ENCODE measurements around the gene TBC1D22A.

The TBC1D22A gene

DNA sequence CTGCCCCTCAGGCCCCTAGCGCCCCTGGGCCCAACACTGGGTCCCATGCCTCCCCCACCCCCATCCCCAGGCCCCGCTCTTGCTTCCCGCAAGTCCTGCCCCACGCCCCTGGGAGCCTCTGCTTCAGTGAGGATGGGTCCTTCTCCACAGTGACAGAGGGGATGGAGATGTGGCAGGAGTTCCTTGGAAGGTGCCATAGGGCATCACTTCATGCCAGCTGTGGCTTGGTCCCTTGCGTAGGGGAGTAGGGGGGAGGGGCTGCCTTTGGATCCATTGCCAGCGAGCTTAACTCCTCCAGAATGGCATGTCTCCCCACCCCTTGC lies 9.5 kb upstream of the TBC1D22A start:
- DNase-seq (ENCODE audit: low spot score) (no peak), FAIRE-seq (no peak)

DNA sequence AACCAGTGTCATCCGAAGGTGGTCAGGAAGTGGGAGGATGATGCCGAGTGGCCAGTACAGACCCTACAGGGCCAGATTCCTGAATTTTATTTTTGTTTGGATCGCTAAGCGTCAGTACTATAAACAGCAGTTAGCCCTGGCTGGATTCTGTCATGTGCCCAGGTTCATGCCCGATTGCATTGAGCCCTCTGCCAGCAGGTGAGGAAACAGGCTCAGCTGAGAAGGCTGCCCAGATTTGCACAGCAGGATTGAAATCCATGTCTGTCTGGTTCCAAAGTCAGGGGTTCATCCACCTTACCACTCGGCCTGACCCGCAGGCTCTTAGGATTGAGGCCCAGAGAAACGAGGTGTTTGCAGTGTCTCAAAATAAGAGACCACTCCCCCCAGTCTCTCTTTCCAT lies 9.1 kb upstream of the TBC1D22A start:
- no peak for FAIRE-seq
- DNase-seq (ENCODE audit: low spot score): no peak

DNA sequence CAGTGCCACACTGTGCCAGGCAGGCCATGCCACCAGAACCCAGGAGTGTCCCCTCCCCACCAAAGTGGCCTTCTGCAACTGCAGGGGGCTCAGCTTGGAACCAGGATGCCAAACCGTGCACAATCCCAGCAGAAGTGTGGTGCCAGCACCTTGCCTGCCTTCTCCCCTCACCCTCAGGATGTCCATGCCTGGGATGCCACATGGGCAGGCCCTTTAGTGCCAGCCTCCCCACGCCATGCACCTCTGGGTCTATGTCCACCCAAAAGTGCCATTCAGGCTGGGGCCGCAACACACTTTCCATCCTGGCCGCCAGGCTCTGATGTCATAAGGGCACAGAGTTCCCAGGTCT lies 8.7 kb upstream of the TBC1D22A start:
- DNase-seq (ENCODE audit: low spot score) (no peak), FAIRE-seq (no peak)

DNA sequence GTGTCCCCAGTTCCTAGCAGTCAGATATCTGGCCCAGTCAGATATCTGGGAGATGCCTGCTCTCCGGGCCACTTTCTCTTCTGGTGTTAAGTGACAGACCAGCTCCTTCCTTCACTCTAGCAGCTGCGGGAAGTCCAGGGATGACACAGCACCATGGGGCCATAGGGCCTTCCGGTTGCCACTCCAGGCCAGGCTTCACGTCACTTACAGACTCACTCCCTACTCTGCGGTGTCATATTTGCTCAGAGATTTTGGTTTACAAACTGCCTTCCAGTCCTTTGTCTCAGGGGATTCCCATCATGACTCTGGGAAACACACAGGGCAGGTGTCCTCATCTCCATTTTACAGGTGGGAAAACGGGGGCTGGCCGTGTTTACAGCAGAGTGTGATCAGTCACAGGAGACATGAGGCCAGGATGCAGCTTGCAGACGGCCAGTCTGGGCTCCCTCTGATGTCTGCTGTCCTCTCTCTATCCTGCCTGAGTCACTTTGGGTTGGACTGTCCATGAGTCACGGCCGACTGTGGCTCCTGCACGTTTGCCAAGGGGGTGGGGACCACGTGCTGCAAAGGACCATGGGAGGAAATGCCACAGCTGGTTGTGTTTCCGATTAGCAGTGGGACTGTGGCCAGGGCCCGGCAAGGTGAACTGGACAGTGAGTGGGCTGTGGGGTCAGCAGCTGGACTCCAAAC lies 8.2 kb upstream of the TBC1D22A start:
- DNase-seq (ENCODE audit: low spot score) (peak; percentile 96), FAIRE-seq (peak; percentile 89)

DNA sequence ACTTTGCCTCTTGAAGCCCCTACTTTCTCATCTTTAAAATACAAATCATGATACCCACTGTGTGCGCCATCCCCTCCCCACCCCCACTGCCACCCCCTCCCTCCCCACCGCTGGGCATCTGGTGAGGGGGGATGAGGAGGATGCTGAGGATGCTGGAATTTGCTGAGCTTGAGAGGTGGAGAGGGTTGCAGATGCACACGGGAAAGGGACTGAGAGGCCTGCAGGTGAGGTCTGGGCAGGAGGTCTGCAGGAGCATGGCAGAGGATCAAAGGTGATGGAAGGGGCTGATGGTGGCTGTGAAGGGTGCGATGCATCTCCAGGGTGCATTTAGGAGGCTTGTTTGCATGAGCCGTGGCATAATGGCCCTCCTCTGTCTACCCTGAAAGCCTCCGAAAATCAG lies 7.6 kb upstream of the TBC1D22A start:
- no peak for DNase-seq (ENCODE audit: low spot score)
- FAIRE-seq: no peak

DNA sequence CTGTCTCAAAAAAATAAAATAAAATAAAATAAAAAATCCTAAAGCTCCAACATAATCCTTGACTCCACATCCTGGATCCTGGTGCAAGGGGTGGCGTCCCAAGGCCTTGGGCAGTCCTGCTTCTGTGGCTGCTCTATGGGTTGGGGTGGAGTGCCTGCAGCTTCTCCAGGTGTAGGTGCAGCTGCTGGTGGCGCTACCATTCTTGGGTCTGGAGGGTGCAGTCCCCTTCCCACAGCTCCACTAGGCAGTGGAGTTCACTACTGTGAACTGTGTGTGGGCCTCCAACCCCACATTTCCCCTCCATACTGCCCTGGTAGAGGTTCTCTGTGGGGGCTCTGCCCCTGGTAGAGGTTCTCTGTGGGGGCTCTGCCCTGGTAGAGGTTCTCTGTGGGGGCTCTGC lies 6.9 kb upstream of the TBC1D22A start:
- no peak for FAIRE-seq
- DNase-seq (ENCODE audit: low spot score): no peak

DNA sequence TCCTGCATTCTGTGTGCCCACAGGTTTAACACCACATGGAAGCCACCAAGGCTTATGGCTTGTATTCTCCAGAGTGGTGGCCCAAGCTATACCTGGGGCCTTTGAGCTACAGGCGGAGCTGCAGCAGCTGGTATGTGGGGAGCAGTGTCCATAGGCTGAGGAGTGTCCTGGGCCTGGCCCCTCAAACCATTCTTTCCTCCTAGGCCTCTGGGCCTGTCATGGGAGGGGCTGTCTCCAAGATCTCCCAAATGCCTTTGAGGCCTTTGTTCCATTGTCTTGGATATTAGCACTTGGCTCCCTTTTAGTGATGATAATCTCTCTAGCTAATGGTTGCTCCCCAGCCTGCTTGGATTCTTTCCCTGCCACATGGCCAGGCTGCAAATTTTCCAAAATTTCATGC lies 6.4 kb upstream of the TBC1D22A start:
- DNase-seq (ENCODE audit: low spot score) (no peak), FAIRE-seq (no peak)

DNA sequence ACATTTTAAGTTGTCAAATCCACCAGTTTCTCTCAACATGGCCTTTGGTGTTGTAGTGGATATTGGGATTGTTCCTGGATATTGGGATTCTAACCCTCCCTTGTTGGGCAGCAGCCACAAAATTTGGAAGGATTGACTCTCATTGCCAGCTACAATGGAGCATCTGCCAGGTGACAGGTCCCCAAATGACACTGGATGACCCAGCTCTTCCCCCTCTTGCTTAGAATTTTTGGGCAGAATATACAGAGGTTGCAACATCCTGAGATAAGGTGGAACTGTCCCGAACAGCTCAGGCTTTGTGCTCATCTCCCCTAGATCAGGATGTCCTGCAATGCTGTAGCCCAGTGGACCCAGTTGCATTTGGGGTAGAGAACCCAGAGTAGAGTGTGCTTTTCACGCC lies 5.3 kb upstream of the TBC1D22A start:
- no peak for FAIRE-seq
- no peak for DNase-seq (ENCODE audit: low spot score)

DNA sequence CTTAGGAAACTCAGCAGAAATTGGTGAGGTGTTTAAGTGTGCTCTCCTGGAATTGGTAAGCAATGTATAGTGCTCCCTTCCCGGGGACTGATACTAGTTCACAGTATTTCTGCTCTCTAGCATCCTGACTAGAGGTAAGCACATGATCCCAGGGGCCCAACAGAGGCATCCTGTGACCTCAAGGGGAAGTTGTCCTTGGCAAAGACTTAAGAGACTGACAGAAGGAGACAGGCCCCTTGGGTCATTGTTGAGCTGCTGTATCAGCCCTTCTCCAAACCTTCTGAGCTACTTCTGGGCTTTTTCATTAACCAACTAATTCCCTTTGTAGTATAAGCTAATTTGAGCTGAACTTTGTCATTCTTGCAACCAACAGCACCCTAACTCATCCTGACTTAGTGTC lies 4.3 kb upstream of the TBC1D22A start:
- FAIRE-seq: no peak
- no peak for DNase-seq (ENCODE audit: low spot score)

DNA sequence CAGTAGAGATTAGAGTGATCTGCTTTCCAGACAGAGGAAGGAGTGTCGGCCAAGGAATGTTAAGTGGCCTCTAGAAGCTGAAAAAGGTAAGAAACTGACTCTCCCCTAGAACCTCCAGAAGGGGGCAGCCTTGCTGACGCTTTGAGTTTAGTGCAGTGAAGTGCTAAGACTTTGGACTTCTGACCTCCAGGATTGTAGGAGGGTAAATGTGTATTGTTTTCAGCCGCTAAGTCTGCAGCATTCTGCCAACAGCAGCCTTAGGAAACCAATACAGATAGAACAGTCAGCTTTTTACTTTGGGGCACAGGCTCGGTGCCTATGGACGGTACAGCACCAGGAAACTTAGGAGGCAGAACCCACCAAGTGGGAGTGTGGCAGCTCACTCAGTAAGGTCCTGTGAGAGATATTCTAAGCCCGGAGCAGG lies 3.6 kb upstream of the TBC1D22A start:
- DNase-seq (ENCODE audit: low spot score): peak; percentile 44
- no peak for FAIRE-seq

DNA sequence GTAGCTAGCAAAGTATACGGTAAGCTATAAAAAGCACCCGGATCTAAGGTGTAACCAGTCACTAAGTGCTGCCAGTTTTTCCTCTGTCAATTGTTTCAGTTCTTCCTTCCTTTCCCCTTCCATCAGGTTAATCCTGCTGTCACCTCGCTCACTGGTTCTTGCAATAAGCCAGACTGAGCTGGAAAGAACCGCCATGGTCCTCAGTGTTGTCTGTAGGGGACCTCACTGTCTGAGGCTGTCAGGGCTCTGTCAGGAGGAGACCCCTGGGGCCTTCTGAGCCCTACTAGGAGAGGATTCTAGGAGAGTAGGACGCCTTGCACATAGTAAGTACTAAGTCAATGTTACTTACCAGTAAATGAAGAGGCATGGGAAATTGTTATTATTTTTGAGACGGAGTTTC lies 1.4 kb upstream of the TBC1D22A start:
- DNase-seq (ENCODE audit: low spot score) (no peak), FAIRE-seq (no peak)

DNA sequence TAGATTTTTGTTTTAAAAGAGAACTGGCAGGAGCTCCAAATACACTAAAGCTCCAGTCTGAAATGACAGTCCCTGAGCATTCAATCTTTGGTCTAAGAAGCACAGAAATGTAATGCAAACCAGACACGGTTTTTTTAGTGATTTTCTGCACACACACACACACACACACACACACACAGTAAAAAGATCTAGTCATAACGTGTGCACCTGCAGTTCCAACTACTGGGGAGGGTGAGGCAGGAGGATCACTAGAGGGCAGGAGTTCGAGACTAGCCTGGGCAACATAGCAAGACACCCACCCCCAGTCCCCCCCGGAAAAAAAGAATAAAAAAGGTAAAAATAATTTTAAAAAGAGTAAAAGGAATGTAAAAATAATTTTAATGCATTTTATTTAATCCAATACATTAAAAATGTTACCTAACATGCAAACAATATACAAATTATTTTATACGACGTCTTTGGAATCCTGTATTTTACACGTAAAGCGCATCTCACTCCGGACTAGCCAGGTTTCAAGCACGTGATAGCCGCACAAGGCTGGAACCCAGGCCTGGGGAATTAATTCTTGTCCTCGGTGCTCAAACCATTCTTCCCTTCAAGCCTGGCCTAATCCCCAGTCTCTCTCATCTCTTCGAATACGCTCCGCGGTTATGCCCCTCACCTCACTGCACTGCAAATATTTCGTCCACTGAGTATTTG lies 762 bp upstream of the TBC1D22A start:
- DNase-seq (ENCODE audit: low spot score) (no peak), FAIRE-seq (no peak)

DNA sequence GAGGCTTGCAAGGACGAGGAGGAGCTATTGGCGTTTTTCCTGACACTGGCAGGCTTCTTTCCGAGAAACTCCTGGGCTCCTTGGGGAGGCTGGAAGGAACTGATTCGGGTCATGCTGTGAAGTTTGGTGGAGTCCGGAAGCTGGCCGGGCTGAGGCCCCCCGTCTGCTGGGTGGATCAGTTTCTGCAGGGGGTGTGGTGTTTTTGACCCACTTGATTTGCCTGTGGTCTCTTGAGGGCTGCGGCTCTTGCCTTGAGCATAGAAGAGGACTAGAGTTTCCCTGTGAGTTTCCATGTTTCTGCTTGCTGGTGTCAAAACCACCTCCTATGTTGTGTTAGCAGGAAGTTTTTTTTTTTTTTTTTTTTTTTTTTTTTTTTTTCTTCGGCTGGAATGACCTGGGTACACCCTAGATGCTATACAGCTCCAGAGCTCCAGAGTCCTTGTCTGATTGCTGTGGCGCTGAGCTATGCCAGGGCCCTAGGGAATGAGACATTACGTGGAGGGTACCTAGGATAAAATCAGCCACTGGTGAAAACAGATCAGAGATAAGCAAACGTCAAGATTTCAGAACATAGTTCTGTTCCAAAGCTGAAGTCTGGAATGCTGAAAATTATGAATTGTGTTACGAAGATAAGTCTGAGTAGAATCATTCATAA lies 728 bp downstream of the TBC1D22A start:
- FAIRE-seq: no peak
- DNase-seq (ENCODE audit: low spot score): no peak

DNA sequence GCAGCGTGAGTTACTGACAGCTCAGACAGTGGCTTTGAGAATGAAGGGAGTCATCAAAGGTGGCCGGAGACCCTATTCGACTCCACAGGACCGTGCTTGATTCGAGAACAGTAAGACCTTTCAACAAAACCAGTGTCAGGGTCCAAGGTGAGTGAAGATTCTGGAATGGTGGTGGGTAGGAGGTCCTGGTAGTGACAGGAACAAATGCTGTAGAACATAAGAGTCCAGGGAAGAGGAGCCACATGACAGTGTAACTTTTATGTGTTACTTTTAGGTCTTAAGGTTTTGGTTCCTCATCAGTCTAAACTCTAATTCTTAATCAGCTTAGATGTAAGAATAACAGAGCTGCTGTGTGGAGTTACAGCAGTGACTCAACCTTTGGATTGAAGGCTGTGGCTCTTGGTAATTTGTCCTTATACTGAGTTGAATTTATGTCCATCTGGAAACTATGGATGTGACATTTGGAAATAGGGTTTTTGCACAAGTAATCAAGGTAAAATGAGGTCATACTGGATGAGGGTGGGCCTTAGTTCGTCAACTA lies 1.8 kb downstream of the TBC1D22A start:
- FAIRE-seq: no peak
- DNase-seq (ENCODE audit: low spot score): no peak

DNA sequence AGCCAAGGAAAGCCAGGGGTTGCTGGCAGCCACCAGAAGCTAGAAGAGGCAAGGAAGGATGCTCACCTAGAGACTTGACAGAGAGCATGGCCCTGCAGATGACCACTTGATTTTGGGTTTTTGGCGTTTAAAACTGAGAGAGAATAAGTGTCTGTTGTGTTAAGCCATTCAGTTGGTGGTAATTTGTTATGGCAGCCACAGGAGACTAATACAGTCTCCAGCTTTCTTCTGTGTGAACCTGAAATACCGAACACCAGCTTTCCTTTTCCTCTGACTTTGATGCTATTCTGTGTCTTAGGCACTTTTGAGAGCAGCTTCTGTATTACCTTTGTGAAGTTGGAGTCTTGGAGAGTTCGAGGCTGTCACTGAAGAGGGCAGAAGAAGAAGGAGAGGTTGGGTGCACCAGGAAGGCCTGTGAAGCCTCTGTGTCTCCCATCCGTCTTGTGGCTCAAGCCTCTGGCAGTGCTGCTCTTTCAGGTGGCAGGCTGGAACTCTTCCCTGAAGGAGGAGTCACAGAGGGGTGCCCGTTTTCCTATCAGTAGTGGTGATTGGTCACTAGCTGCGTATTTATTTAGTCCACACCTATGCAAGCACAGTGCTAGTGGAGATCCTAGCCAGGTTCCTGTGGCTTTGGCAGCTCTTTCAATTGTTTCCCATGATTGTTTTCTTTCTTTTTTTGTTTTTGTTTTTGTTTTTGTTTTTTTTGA lies 2.5 kb downstream of the TBC1D22A start:
- FAIRE-seq (no peak), DNase-seq (ENCODE audit: low spot score) (no peak)

DNA sequence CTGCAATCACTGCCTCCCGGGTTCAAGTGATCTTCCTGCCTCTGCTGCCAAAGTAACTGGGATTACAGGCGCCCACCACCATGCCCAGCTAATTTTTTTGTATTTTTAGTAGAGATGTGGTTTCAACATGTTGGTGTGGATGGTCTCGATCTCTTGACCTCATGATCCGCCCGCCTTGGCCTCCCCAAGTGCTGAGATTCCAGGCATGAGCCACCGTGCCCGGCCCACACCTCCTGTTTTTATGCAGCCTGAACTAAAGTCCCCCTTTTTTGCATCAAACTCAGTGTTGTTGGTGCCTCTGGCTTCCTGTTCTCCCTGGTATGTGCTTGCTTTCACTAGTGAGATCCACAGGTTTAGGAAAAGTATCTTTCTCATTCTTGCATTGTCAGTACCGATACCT lies 4.2 kb downstream of the TBC1D22A start:
- DNase-seq (ENCODE audit: low spot score): no peak
- FAIRE-seq: no peak

DNA sequence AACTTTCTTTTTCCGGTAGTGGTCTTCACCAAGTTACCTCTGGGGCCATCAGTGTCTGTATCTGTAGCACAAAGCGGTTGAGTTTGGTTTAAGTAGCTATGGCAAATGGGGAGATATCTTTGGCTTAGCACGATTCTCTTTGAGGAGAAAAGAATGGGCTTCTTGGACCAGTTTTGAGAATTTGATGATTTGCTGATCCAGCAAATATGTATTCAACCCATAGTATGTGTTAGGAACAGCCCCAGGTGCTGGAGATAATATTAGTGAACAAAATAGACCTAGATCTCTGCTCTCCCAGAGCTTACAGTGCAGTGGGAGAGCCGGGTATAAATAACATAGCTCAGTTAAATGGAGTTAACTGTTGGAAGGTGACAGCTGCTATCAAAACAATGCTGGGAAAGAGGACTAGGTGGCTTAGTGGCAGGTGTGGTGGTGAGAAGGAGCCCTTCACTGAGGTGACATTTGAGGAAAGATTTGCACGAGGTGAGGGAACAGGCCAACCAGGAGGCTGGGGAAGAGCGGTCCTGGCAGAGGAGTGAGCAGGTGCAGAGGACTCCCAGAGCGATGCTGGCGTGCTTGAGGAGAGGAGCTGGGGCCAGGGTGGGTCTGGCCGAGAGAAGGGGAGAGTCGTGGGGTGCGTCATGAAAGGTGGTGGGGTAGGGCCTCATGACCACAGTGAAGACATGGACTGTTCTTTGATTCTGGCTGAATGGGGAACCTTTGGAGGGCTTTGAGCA lies 5.0 kb downstream of the TBC1D22A start:
- DNase-seq (ENCODE audit: low spot score) (no peak), FAIRE-seq (no peak)

DNA sequence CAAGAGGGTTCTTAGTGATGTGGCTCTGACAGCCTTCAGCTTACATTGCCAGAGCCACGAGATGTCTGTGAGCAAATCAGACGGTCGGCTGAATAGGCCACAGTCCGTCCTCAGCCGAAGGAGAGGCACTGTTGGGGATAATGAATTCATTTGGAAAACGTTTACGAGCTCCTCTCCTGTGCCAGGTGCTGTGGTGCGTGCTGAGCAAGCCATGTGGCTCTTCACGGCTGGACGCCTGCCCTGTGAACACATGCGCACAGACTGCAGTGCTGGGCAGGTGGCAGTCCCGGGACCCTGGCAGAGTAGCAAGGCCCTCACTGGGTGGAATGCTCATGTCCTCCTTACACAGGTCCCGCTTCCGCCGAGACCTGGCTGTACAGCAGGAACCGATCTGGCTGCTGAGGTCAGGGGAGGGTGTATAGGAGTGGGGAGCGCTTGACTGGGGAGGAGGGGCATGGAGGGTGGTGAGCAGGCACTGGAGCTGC lies 6.8 kb downstream of the TBC1D22A start:
- no peak for FAIRE-seq
- no peak for DNase-seq (ENCODE audit: low spot score)

DNA sequence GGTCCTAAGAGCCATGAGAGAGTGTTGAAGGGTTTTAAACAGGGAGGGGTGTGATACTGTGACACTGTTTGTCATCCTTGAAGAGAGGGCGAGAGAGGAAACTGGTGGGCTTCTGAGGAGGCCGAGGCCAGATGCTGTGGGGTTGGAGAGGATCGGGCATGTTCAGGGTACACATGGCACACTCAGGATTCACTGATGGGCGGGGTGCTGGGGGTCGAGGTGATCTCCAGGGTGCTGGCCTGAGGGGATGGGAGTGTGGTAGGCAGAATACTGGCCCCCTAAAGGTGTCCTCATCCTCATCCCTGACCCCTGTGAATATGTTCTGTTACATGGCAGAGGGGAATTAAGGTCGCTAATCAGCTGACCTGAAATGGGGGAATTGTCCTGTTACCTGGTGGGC lies 7.3 kb downstream of the TBC1D22A start:
- FAIRE-seq (no peak), DNase-seq (ENCODE audit: low spot score) (no peak)

DNA sequence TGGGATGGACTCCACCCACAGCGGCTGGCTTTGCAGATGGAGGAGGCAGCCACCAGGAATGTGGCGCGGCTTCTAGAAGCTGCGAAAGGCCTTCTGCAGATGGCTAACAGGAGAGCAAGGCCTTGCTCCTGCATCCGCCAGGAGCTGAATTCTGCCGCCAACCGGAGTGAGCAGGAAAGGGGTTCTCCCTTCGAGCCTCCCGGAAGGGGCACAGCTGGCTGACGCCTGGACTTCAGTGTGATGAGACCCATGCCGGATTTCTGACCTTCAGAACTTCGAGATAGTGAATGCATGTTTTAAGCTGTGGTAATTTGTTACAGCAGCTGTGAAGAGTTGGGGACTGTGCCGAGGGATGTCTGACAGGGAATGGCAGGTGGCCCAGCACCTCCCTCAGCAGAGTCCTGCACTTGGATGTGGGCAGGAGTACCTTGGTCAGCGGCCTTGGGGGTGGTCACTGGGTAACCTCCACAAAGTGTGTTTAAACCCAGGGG lies 7.7 kb downstream of the TBC1D22A start:
- FAIRE-seq: no peak
- no peak for DNase-seq (ENCODE audit: low spot score)

DNA sequence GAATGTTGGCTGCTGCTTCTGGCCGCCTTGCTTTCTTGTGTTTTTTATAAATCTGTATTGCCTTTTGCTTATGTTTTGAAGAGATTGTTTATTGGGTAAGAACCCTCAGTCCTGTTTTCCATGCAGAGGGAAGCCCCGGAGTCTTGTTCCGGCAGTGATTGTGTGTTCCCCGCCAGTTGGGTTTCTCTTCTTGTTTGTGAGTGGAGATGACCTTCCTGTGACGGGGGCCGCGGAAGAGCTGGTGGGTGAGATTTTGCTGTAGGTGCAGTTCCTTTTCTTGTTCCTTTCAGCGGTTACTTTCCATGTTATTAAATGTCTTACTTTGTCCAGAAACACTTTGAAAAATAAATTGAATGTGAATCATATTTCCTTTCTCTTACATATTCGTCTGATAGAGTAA lies 8.3 kb downstream of the TBC1D22A start:
- DNase-seq (ENCODE audit: low spot score) (no peak), FAIRE-seq (no peak)
